ENCODE measurements around the gene EFNA3. TPM values are rescaled to one million over a fixed set of nuclear protein-coding genes. Genes with fewer than 3 reads are reported as not detected.
A peak's percentile ranks its signal among the peaks of the same experiment; 100 is the strongest.

Gene EFNA3
- total RNA-seq, 4 donors from 2014 or later: 3.4 to 7.9 (median 7.2) TPM

- peak; percentile 76 for TF ChIP-seq POLR2A (IDR thresholded peaks at IDR 0.05)
- TF ChIP-seq, protein P1, sequence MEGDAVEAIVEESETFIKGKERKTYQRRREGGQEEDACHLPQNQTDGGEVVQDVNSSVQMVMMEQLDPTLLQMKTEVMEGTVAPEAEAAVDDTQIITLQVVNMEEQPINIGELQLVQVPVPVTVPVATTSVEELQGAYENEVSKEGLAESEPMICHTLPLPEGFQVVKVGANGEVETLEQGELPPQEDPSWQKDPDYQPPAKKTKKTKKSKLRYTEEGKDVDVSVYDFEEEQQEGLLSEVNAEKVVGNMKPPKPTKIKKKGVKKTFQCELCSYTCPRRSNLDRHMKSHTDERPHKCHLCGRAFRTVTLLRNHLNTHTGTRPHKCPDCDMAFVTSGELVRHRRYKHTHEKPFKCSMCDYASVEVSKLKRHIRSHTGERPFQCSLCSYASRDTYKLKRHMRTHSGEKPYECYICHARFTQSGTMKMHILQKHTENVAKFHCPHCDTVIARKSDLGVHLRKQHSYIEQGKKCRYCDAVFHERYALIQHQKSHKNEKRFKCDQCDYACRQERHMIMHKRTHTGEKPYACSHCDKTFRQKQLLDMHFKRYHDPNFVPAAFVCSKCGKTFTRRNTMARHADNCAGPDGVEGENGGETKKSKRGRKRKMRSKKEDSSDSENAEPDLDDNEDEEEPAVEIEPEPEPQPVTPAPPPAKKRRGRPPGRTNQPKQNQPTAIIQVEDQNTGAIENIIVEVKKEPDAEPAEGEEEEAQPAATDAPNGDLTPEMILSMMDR (IDR thresholded peaks at IDR 0.05): peak; percentile 93 to 99 (median 95)
- peak; percentile 74 to 89 (median 80) for TF ChIP-seq POLR2AphosphoS5 (IDR thresholded peaks at IDR 0.05)
- no peak for TF ChIP-seq EP300 (IDR thresholded peaks at IDR 0.05; ENCODE audit: low read depth)
- Histone ChIP-seq H3K9me3 (no peaks in the 10 kb centered on the region), H3K27ac (peak within 1 kb of the TSS; percentile 91 to 99 (median 94)), H3K4me1 (peaks cover 15 to 41% (median 26%) of the 10 kb centered on the region in 4 donors), H3K4me3 (peak within 1 kb of the TSS; percentile 53 to 72 (median 63)), H3K36me3 (peaks cover 0 to 13% (median 0%) of the 10 kb centered on the region in 4 donors), H3K27me3 (no peaks in the 10 kb centered on the region)
- intact Hi-C loops (cut with DNase I; ENCODE audit: low total_unique reads) (no loop called here), in situ Hi-C loops (cut with MboI; ENCODE audit: low pct_ligation_motif_present in 1 of 4, low pct_unique_long_range_greater_than_20kb in 1 of 4, low sequenced_read_pairs in 3 of 4) (loop anchor here in 3 of 4 donors (25.0 kb wide), 1 partner anchor 88 kb away; the partner anchor contains the start of genes CKS1B (in 3 of the 3), PBXIP1 (in 3 of the 3), PYGO2 (in 3 of the 3) and SHC1 (in 3 of the 3))
- peak; percentile 92 for DNase-seq
- WGBS, 2 donors (ENCODE audit: low coverage in 1 of 2): 0% methylated on average over 36 of the region's 99 CpGs; no CpG with 5 or more reads in 1 of the 2 donors
These were observed 27.9 kb upstream of the EFNA3 start, which contains the start of gene ADAM15 for GRCh38 chr1:155050560-155051341. TSS of gene ADAM15 (plus strand) at chr1:155051316. CDS start at chr1:155051387, 71 bp downstream.

DNA sequence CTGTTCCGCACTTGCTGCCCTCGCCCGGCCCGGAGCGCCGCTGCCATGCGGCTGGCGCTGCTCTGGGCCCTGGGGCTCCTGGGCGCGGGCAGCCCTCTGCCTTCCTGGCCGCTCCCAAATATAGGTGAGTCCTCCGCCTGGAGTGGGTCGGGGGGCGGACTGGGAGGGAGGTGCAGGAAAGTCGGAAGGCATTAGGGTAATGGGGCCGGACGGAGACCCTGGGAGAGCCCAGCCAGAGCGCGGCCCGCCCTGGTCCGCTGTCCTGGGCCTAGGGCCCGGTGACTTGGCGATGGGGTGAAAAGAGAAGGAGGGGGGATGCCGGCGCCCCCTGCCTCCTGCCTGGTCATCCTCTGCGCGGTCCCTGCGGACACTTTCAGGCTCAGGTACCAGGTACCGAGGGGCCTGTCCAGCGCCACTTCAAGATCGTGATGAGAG is 27.3 kb upstream of the EFNA3 start:
- intact Hi-C loops (cut with DNase I; ENCODE audit: low total_unique reads) (no loop called here), in situ Hi-C loops (cut with MboI; ENCODE audit: low pct_ligation_motif_present in 1 of 4, low pct_unique_long_range_greater_than_20kb in 1 of 4, low sequenced_read_pairs in 3 of 4) (loop anchor here in 3 of 4 donors (25.0 kb wide), 1 partner anchor 89 kb away; the partner anchor contains the start of genes CKS1B (in 3 of the 3), PBXIP1 (in 3 of the 3), PYGO2 (in 3 of the 3) and SHC1 (in 3 of the 3))
- H3K4me1 ChIP-seq: peaks cover 15 to 41% (median 26%) of the 10 kb centered on the region in 4 donors
- no peaks in the 10 kb centered on the region for H3K27me3 ChIP-seq
- peak overlapping the region; percentile 91 to 99 (median 94) for H3K27ac ChIP-seq
- 1% methylated on average over 24 of the region's 31 CpGs; no CpG with 5 or more reads in 1 of the 2 donors for WGBS, 2 donors (ENCODE audit: low coverage in 1 of 2)
- TF ChIP-seq POLR2A (IDR thresholded peaks at IDR 0.05) (peak; percentile 39), EP300 (IDR thresholded peaks at IDR 0.05; ENCODE audit: low read depth) (no peak), POLR2AphosphoS5 (IDR thresholded peaks at IDR 0.05) (no peak)
- TF ChIP-seq, protein P1 (IDR thresholded peaks at IDR 0.05): no peak
- DNase-seq: no peak
- H3K9me3 ChIP-seq: no peaks in the 10 kb centered on the region
- peaks cover 0 to 19% (median 0%) of the 10 kb centered on the region in 4 donors for H3K36me3 ChIP-seq
- peak overlapping the region; percentile 53 to 72 (median 63) for H3K4me3 ChIP-seq

DNA sequence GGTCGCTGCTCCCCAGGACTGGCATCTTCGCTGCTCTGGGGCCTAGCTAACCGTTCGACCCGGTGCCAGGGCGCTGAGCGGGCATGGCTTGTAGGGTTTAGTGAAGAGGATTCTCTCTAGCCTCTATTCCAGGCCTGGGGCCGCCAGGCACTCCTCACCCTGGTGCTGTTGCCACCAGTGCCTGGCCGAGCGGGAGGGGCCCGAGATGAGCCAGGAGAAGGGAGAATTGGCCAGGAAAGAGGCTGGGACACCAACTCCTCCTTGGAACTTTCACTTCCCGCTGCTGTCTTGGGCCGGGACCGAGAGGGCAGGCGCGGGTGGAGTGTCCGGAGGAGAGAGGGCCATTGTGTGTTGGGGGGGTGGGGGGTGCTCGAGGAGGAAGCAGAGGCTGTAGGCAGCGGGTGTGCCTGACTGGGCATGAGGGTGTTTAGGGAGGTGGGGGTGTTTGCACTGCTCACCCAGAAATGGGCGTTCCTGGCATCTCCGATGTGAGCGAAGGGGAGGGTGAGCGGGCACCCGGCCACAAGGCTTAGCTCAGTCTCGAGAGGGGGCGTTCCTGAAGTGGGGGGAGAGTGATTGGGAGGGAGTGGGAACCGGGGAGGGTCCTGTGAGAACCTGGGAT is 26.7 kb upstream of the EFNA3 start:
- no peaks in the 10 kb centered on the region for H3K9me3 ChIP-seq
- DNase-seq: peak; percentile 69
- peaks cover 0 to 19% (median 0%) of the 10 kb centered on the region in 4 donors for H3K36me3 ChIP-seq
- peak overlapping the region; percentile 53 to 72 (median 63) for H3K4me3 ChIP-seq
- intact Hi-C loops (cut with DNase I; ENCODE audit: low total_unique reads): no loop called here
- H3K27ac ChIP-seq: peak overlapping the region; percentile 91 to 99 (median 94)
- WGBS, 2 donors (ENCODE audit: low coverage in 1 of 2): 5% methylated on average over 26 of the region's 27 CpGs; no CpG with 5 or more reads in 1 of the 2 donors
- H3K27me3 ChIP-seq: no peaks in the 10 kb centered on the region
- in situ Hi-C loops (cut with MboI; ENCODE audit: low pct_ligation_motif_present in 1 of 4, low pct_unique_long_range_greater_than_20kb in 1 of 4, low sequenced_read_pairs in 3 of 4): loop anchor here in 3 of 4 donors (25.0 kb wide), 1 partner anchor 90 kb away; the partner anchor contains the start of genes CKS1B (in 3 of the 3), PBXIP1 (in 3 of the 3), PYGO2 (in 3 of the 3) and SHC1 (in 3 of the 3)
- TF ChIP-seq EP300 (IDR thresholded peaks at IDR 0.05; ENCODE audit: low read depth): no peak
- TF ChIP-seq POLR2A (IDR thresholded peaks at IDR 0.05): peak; percentile 20
- peak in 2 of 3 donors; percentile 6 to 11 for TF ChIP-seq POLR2AphosphoS5 (IDR thresholded peaks at IDR 0.05)
- peaks cover 15 to 41% (median 26%) of the 10 kb centered on the region in 4 donors for H3K4me1 ChIP-seq
